ENCODE results near the gene GPS1. TPM values are rescaled to one million over a fixed set of nuclear protein-coding genes. Genes with fewer than 3 reads are reported as not detected.

Gene GPS1
- total RNA-seq, 1 donor from 2014 or later: 94.7 TPM

DNA sequence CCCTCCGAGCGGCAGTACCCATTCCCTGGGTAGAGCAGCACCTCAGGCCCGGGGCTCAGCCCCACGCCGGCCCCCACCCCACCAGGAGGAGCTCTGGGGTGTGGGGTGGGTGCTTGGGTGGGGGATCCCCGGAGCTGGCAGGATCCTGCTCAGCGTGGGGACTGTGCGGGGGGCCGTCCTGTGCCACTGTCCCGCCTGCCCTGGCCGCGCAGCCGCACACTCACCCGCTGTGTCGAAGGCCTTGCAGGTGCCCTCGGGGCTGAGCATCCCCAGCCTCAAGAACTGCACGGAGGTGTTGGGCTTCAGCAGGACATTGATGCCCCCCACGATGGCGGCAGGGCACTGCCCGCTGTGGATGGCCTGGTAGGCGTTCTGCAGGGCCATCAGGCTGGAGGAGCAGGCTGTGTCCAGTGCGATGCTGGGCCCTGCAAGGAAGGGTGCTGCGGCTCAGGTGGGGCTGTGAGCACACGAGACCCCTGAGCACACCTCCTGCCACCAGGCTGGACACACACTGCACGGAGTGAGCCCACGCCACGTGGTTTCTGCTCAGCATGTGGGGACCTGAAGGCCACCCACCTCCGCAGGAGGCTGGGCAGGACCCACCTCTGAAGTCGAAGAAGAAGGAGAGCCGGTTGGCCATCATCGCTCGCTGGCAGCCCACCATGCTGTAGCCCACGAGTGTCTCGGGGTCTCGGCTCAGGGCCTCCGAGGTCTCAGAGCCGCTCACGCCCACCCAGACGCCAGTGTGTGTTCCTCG lies 41.5 kb downstream of the GPS1 start:
- ChIA-PET CTCF (no interaction called here), POLR2A (interaction anchor here (0.6 kb wide), 1 partner anchor 15 kb away, joined by 4 read pairs; no protein-coding TSS in a partner anchor)
- TF ChIP-seq, protein P1, sequence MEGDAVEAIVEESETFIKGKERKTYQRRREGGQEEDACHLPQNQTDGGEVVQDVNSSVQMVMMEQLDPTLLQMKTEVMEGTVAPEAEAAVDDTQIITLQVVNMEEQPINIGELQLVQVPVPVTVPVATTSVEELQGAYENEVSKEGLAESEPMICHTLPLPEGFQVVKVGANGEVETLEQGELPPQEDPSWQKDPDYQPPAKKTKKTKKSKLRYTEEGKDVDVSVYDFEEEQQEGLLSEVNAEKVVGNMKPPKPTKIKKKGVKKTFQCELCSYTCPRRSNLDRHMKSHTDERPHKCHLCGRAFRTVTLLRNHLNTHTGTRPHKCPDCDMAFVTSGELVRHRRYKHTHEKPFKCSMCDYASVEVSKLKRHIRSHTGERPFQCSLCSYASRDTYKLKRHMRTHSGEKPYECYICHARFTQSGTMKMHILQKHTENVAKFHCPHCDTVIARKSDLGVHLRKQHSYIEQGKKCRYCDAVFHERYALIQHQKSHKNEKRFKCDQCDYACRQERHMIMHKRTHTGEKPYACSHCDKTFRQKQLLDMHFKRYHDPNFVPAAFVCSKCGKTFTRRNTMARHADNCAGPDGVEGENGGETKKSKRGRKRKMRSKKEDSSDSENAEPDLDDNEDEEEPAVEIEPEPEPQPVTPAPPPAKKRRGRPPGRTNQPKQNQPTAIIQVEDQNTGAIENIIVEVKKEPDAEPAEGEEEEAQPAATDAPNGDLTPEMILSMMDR (IDR thresholded peaks at IDR 0.05): no peak
- Mint-ChIP-seq H3K4me1 (peaks cover 5% of the 10 kb centered on the region), H3K27me3 (no peaks in the 10 kb centered on the region), H3K9me3 (no peaks in the 10 kb centered on the region), H3K27ac (no peak overlapping the region), H3K36me3 (ENCODE audit: low read depth) (peaks cover 33% of the 10 kb centered on the region), H3K4me3 (no peak overlapping the region)
- no peak for ATAC-seq (ENCODE audit: low read depth)
- intact Hi-C loops (cut with micrococcal nuclease): loop anchor here (10.0 kb wide), 1 partner anchor 578 kb away; the partner anchor contains the start of gene ACTG1
- no peak for DNase-seq

DNA sequence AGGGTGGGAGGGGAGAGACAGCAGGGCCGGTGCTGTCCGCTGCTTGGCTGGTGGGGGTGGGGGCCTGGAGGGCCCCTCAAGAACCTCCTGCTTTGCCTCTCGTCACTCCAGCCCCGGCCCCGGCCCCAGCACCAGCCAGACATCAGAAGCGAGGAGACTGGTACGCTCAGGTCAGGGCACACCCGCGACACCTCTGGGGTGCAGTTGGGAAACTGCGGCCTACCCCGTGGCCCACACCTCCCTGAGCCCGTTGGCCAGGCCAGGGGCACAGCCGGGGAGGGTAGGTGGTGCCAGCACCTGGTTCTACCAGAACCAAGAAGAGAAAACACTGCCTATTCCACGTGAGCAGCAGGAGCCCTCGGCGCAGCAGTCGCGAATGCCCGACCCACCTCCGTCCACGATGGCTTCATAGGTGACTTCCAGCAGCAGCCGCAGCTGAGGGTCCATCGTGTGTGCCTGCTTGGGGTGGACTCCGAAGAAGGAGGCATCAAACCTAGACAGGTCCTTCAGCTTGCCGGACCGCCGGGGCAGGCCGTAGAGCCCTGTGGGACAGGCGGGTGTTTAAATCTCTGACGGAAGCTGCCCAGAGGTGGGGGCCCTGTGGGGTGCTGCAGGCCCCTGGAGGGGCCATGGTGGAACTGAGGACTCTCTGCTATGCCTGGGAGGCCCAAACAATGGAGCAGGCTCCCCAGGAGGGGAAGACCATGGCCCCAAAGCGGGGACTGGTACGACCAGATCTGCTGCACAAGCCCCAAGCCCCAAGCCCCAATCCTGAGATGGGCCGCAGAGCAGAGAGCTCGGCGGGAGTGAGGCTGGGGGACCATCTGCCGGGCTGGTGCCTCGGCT lies 43.5 kb downstream of the GPS1 start:
- Mint-ChIP-seq H3K9me3 (no peaks in the 10 kb centered on the region), H3K4me1 (peaks cover 13% of the 10 kb centered on the region), H3K27ac (no peak overlapping the region), H3K27me3 (no peaks in the 10 kb centered on the region), H3K4me3 (no peak overlapping the region), H3K36me3 (ENCODE audit: low read depth) (peaks cover 22% of the 10 kb centered on the region)
- no peak for DNase-seq
- intact Hi-C loops (cut with micrococcal nuclease): loop anchor here (5.0 to 10.0 kb wide), 4 partner anchors 133 to 657 kb away; partner anchors contain the start of genes ACTG1, NOTUM, PYCR1 and TBCD
- no peak for ATAC-seq (ENCODE audit: low read depth)
- ChIA-PET CTCF (interaction anchor here (1.3 kb wide), 1 partner anchor 57 kb away, joined by 3 read pairs; the partner anchor contains the start of gene DCXR), POLR2A (interaction anchor here (0.6 to 1.4 kb wide), 2 partner anchors 15 to 58 kb away, joined by 4 to 9 read pairs; partner anchors contain the start of gene DCXR)
- TF ChIP-seq, protein P1 (IDR thresholded peaks at IDR 0.05): no peak

DNA sequence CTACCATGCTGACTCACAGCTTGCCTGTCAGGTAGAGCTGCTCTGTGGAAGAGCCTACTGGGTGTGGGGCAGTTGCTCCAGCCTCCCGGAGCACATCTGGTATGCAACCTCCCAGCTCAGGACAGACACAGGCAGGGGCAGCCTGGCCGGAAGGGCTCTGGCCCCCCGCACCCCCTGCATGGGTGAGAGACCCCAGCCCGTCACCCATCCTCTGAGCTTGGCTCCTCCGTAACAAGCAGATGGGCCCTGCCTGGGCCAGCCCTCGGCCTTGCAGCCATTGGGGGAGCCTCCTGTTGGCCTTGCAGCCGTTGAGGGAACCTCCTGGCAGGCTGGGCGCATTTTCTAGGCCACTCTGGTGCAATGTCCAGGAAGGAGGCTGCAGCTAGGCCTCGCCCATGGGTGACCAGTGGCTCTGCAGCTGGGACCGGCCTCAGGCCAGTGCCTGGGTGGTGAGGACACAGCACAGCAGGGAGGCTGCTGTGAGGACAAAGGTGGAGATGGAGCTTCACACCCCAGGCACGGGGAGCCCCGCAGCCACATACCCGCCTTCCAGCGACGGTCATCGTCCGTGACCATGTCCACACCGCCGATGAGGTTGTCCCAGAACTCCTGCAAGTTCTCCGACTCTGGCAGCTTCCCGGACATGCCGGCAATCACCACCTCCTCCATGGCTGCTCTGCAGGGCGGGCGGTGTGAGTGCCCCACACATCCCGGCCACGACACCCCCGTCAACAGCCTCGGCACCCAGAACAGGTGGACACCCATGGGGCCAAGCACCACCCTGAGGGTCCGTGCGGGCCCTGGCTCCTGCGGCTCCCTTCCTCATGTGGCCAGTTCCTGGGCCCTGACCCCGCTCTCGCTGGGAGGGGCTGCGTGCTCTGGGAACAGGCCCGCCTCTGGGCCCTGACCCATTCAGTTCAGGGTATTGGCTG lies 44.3 kb downstream of the GPS1 start:
- H3K4me3 Mint-ChIP-seq: no peak overlapping the region
- H3K27ac Mint-ChIP-seq: no peak overlapping the region
- TF ChIP-seq, protein P1 (IDR thresholded peaks at IDR 0.05): no peak
- no peaks in the 10 kb centered on the region for H3K9me3 Mint-ChIP-seq
- CTCF ChIA-PET: no interaction called here
- H3K36me3 Mint-ChIP-seq (ENCODE audit: low read depth): peaks cover 17% of the 10 kb centered on the region
- DNase-seq: no peak
- H3K4me1 Mint-ChIP-seq: peaks cover 13% of the 10 kb centered on the region
- ATAC-seq (ENCODE audit: low read depth): no peak
- intact Hi-C loops (cut with micrococcal nuclease): loop anchor here (5.0 to 10.0 kb wide), 4 partner anchors 134 to 656 kb away; partner anchors contain the start of genes ACTG1, NOTUM, PYCR1 and TBCD
- POLR2A ChIA-PET: interaction anchor here (1.4 to 3.5 kb wide), 2 partner anchors 11 to 59 kb away, joined by 4 to 24 read pairs; partner anchors contain the start of gene DCXR
- H3K27me3 Mint-ChIP-seq: no peaks in the 10 kb centered on the region

DNA sequence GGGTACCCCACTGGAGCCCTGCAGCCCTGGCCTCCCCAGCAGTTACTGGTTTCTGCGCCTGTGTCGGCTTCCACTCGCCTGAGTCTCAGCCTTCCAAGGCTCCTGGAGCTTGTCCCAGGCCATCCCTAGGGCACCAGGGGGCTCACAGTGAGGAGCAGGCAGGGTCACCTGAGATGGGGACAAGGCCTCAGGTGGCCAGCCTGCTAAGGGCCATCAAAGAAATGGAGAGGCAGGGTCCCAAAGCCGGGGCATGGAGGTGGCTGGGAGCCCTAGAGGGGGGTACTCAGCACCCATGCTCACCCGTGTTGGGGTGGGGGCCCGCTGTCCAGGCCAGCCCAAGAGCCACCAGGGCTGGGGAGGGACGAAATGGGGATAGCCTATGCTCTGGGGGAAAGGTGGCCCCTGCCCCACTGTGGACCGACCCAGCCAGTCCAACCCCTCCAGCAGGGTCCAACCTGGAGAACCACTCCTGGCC lies 45.0 kb downstream of the GPS1 start:
- H3K36me3 Mint-ChIP-seq (ENCODE audit: low read depth): peaks cover 14% of the 10 kb centered on the region
- no peaks in the 10 kb centered on the region for H3K9me3 Mint-ChIP-seq
- no peaks in the 10 kb centered on the region for H3K27me3 Mint-ChIP-seq
- intact Hi-C loops (cut with micrococcal nuclease): loop anchor here (5.0 to 10.0 kb wide), 4 partner anchors 134 to 656 kb away; partner anchors contain the start of genes ACTG1, NOTUM, PYCR1 and TBCD
- TF ChIP-seq, protein P1 (IDR thresholded peaks at IDR 0.05): no peak
- peak overlapping the region; percentile 73 for H3K4me3 Mint-ChIP-seq
- CTCF ChIA-PET: no interaction called here
- ATAC-seq (ENCODE audit: low read depth) (no peak), DNase-seq (no peak)
- peaks cover 13% of the 10 kb centered on the region for H3K4me1 Mint-ChIP-seq
- H3K27ac Mint-ChIP-seq: no peak overlapping the region
- POLR2A ChIA-PET: interaction anchor here (3.5 kb wide), 1 partner anchor 10 kb away, joined by 24 read pairs; no protein-coding TSS in a partner anchor

Measured in activated B cell treated with CpG ODN at 0.5 μM for 24 hours (primary cell).